PC-9 (cell line): Measurements from ENCODE around the gene SLC1A3. TPM values are rescaled to one million over a fixed set of nuclear protein-coding genes. Genes with fewer than 3 reads are reported as not detected.
"Not testable (repeated sequence)": the region's sequence is repeated elsewhere in the genome, so short reads cannot be mapped to it uniquely, and the experiment has no call there.

Source experiments
- BruUV-seq: library from RNA; stranded (reverse); fragments of 400-500 nt; replicated peaks from 2 replicates; lab custom pipeline; 2021; lab: Mats Ljungman, UMichigan
- CTCF ChIA-PET: fragments of 300-600 bp; sonication (Branson Sonifier 250); formaldehyde crosslinking; loops from one replicate; lab custom pipeline; 2022; ENCODE audit warnings: antibody characterized with exemption; lab: Charles Lee
- POLR2A ChIA-PET: fragments of 300-600 bp; sonication (Branson Sonifier 250); formaldehyde crosslinking; loops from one replicate; lab custom pipeline; 2022; ENCODE audit warnings: antibody characterized with exemption; ENCODE audit not compliant: unreplicated experiment; lab: Charles Lee
- DNase-seq, 2 experiments: peaks; one replicate each; pipeline versions ENCODE4 v3.0.0 to v3.0.0-alpha.2; 2015 to 2022; ENCODE audit warnings: mixed read lengths in 1 of 2
- H2AFZ ChIP-seq: fragments of 200-600 bp; sonication (generic); 2 replicates; pipeline ENCODE4 v1.8.1; 2017; ENCODE audit warnings: antibody characterized with exemption
- H3F3A ChIP-seq: fragments of 200-600 bp; sonication (generic); 2 replicates; pipeline ENCODE4 v1.8.1; 2017; ENCODE audit warnings: antibody characterized with exemption, mild to moderate bottlenecking, low read depth; ENCODE audit not compliant: insufficient read depth
- H3K27ac ChIP-seq: fragments of 200-600 bp; sonication (generic); 2 replicates; pipeline ENCODE4 v1.6.1; 2016; ENCODE audit warnings: mixed run types
- H3K27me3 ChIP-seq: fragments of 200-600 bp; sonication (generic); 2 replicates; pipeline ENCODE4 v1.6.1; 2016; ENCODE audit warnings: low read depth, mixed run types; ENCODE audit not compliant: insufficient read depth
- H3K36me3 ChIP-seq: fragments of 200-600 bp; sonication (generic); 2 replicates; pipeline ENCODE4 v1.6.1; 2016; ENCODE audit warnings: low read depth, mixed run types
- H3K4me1 ChIP-seq: fragments of 200-600 bp; sonication (generic); replicated peaks from 2 replicates; pipeline ENCODE4 v1.6.1; 2016; ENCODE audit warnings: mixed run types; ENCODE audit not compliant: insufficient read depth
- H3K4me2 ChIP-seq: fragments of 200-600 bp; sonication (generic); 2 replicates; pipeline ENCODE4 v1.6.1; 2017; ENCODE audit warnings: mixed run types
- H3K4me3 ChIP-seq: fragments of 200-600 bp; sonication (generic); 2 replicates; pipeline ENCODE4 v1.6.1; 2016; ENCODE audit warnings: mixed run types
- H3K79me2 ChIP-seq: fragments of 200-600 bp; sonication (generic); 2 replicates; pipeline ENCODE4 v1.6.1; 2017; ENCODE audit warnings: low read depth, mixed run types
- H3K9me2 ChIP-seq: fragments of 200-600 bp; sonication (generic); 2 replicates; pipeline ENCODE4 v1.8.1; 2017; ENCODE audit warnings: mild to moderate bottlenecking; ENCODE audit not compliant: insufficient read depth
- H3K9me3 ChIP-seq: fragments of 200-600 bp; sonication (generic); 2 replicates; pipeline ENCODE4 v1.8.1; 2016; ENCODE audit warnings: low read depth; ENCODE audit not compliant: insufficient read depth
- H4K20me1 ChIP-seq: fragments of 200-600 bp; sonication (generic); 2 replicates; pipeline ENCODE4 v1.8.1; 2017; ENCODE audit not compliant: insufficient read depth
- EZH2 ChIP-seq: fragments of 200-600 bp; sonication (generic); IDR thresholded peaks from 2 replicates; pipeline ENCODE4 v1.8.0; 2017; ENCODE audit warnings: antibody characterized with exemption, low read depth
- intact Hi-C: fragments of 100-400 bp; cut with micrococcal nuclease; formaldehyde crosslinking; loops from one replicate; pipeline ENCODE4 v1.10.0; 2022; ENCODE audit not compliant: unreplicated experiment
- total RNA-seq: library from RNA; stranded (reverse); gene quantifications from 2 replicates; pipeline ENCODE4 v1.2.3, GENCODE V29; 2021
- TF ChIP-seq, protein P1 (sequence below): fragments of 200-600 bp; sonication (generic); conservative IDR thresholded peaks from 2 replicates; pipeline ENCODE4 v1.6.1; 2017; ENCODE audit warnings: mixed run types, antibody characterized with exemption, mild to moderate bottlenecking, moderate library complexity

SLC1A3 gene
- total RNA-seq, 1 experiment from 2014 or later: 0.24 TPM

DNA sequence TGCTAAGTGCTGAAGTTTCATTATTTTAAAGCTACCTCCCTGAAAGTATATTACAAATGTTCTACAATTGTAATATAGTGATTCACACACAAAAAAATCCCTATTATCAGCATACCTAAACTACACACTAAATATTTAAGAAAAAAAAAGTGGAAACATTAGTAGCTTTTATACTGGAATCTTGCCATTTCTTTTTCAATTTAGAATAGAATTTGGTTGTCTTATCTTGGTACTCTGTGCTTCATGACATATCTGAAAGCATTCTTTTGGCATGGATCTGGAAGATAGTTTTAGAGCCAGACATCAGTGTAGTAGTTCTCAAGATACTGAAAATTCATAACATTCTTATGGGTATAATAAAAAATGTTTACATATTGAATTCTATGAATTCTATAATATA, 35.0 kb downstream of the SLC1A3 start:
- POLR2A ChIA-PET: no interaction called here
- CTCF ChIA-PET: no interaction called here
- H3F3A ChIP-seq: 0 out of 2 replicates have a peak, but pooled peaks cover 3% of the 10 kb centered on the region

GRCh38 chr5:36642089-36642488, 35.7 kb downstream of the SLC1A3 start:
- Histone ChIP-seq H3K9me3 (no peaks in the 10 kb centered on the region), H3F3A (0 out of 2 replicates have a peak, but pooled peaks cover 3% of the 10 kb centered on the region), H3K9me2 (no peaks in the 10 kb centered on the region), H3K4me1 (no peaks in the 10 kb centered on the region), H3K4me2 (no peak overlapping the region), H3K36me3 (peaks cover 37% of the 10 kb centered on the region), H3K27me3 (no peaks in the 10 kb centered on the region), H3K27ac (no peak overlapping the region), H2AFZ (no peak overlapping the region), H3K4me3 (no peak overlapping the region), H3K79me2 (no peaks in the 10 kb centered on the region), H4K20me1 (no peaks in the 10 kb centered on the region)
- intact Hi-C loops: no loop called here
- CTCF ChIA-PET: no interaction called here
- no peak for DNase-seq
- BruUV-seq: no TSS peak
- no peak for TF ChIP-seq EZH2
- TF ChIP-seq, protein P1, sequence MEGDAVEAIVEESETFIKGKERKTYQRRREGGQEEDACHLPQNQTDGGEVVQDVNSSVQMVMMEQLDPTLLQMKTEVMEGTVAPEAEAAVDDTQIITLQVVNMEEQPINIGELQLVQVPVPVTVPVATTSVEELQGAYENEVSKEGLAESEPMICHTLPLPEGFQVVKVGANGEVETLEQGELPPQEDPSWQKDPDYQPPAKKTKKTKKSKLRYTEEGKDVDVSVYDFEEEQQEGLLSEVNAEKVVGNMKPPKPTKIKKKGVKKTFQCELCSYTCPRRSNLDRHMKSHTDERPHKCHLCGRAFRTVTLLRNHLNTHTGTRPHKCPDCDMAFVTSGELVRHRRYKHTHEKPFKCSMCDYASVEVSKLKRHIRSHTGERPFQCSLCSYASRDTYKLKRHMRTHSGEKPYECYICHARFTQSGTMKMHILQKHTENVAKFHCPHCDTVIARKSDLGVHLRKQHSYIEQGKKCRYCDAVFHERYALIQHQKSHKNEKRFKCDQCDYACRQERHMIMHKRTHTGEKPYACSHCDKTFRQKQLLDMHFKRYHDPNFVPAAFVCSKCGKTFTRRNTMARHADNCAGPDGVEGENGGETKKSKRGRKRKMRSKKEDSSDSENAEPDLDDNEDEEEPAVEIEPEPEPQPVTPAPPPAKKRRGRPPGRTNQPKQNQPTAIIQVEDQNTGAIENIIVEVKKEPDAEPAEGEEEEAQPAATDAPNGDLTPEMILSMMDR: no peak
- POLR2A ChIA-PET: no interaction called here

More for the DNA sequence above, 35.0 kb downstream of the SLC1A3 start:
- no peak overlapping the region for H3K4me3 ChIP-seq
- H3K4me1 ChIP-seq: no peaks in the 10 kb centered on the region
- peaks cover 31% of the 10 kb centered on the region for H3K36me3 ChIP-seq
- H3K79me2 ChIP-seq: no peaks in the 10 kb centered on the region
- H3K9me3 ChIP-seq: no peaks in the 10 kb centered on the region
- H3K9me2 ChIP-seq: no peaks in the 10 kb centered on the region
- peak overlapping the region; percentile 30 for H3K27ac ChIP-seq
- BruUV-seq: no TSS peak
- H2AFZ ChIP-seq: no peak overlapping the region
- intact Hi-C loops: no loop called here
- TF ChIP-seq, protein P1: no peak
- TF ChIP-seq EZH2: no peak
- H3K27me3 ChIP-seq: no peaks in the 10 kb centered on the region
- H4K20me1 ChIP-seq: no peaks in the 10 kb centered on the region
- no peak overlapping the region for H3K4me2 ChIP-seq
- no peak for DNase-seq

DNA sequence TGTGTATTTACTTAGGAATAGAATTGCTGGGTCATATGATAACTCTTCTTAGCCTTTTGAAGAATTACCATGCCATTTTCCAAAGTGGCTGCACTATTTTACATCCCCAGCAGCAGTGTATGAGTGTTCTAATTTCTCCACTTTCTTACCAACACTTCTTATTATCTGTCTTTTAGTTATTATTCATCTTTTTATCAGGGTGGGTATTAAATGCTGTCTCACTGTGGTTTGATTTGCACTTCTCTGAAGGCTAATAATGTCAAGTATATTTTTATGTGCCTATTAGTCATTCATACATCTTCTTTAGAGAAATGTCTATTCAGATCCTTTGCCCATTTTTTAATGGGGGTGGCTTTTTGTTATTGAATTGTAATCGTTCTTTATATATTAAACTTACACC, 36.8 kb downstream of the SLC1A3 start:
- Histone ChIP-seq H3K36me3 (peaks cover 37% of the 10 kb centered on the region), H3F3A (0 out of 2 replicates have a peak, but pooled peaks cover 3% of the 10 kb centered on the region), H3K9me2 (no peaks in the 10 kb centered on the region), H3K27me3 (no peaks in the 10 kb centered on the region), H2AFZ (no peak overlapping the region), H3K27ac (no peak overlapping the region), H3K4me3 (no peak overlapping the region), H3K79me2 (no peaks in the 10 kb centered on the region), H3K4me2 (no peak overlapping the region), H3K9me3 (no peaks in the 10 kb centered on the region), H3K4me1 (no peaks in the 10 kb centered on the region), H4K20me1 (no peaks in the 10 kb centered on the region)
- no TSS peak for BruUV-seq
- POLR2A ChIA-PET: no interaction called here
- DNase-seq: no peak
- intact Hi-C loops: no loop called here
- CTCF ChIA-PET: no interaction called here
- TF ChIP-seq EZH2: no peak
- TF ChIP-seq, protein P1: no peak

- H3K36me3 ChIP-seq: peaks cover 37% of the 10 kb centered on the region
- H3K9me3 ChIP-seq, H3K9me2 ChIP-seq, POLR2A ChIA-PET, H3K27ac ChIP-seq, H2AFZ ChIP-seq, H3F3A ChIP-seq, intact Hi-C loops, DNase-seq, H3K4me1 ChIP-seq, H3K4me2 ChIP-seq, H4K20me1 ChIP-seq, BruUV-seq, H3K4me3 ChIP-seq, H3K27me3 ChIP-seq, H3K79me2 ChIP-seq, CTCF ChIA-PET: not testable (repeated sequence)
These were observed 37.4 kb downstream of the SLC1A3 start for GRCh38 chr5:36643841-36644240.
